ENCODE measurements around the gene OR4K5. TPM values are rescaled to one million over a fixed set of nuclear protein-coding genes. Genes with fewer than 3 reads are reported as not detected.

The OR4K5 gene
- total and polyA plus RNA-seq, 2 of the 13 experiments (the other 11 are each of a cell fraction or from before 2014, with no cell fraction given): not detected

GRCh38 chr14:19949218-19949617 lies 28.8 kb downstream of the OR4K5 start:
- BruUV-seq (replicated peaks): no TSS peak
- Histone ChIP-seq H3K79me2 (ENCODE audit: insufficient read depth, low read length) (no peaks in the 10 kb centered on the region), H3K9ac (ENCODE audit: insufficient read depth, low read depth, low read length) (no peak overlapping the region), H3K4me2 (ENCODE audit: low read depth, low read length) (no peak overlapping the region), H3K36me3 (replicated peaks in 1 of 2; ENCODE audit: control insufficient read depth in 1 of 2, insufficient read depth in 2 of 2, low read length in 2 of 2) (no peaks in the 10 kb centered on the region), H3K27ac (ENCODE audit: extremely low read length, insufficient read depth, low read length) (no peak overlapping the region), H3K4me3 (replicated peaks in 1 of 3; ENCODE audit: insufficient read depth in 1 of 3, low read depth in 2 of 3, low read length in 3 of 3) (no peak overlapping the region), H4K20me1 (ENCODE audit: insufficient read depth, low read length) (no peaks in the 10 kb centered on the region), H2AFZ (ENCODE audit: low read length) (no peak overlapping the region), H3K4me1 (ENCODE audit: insufficient read depth, low read length) (no peaks in the 10 kb centered on the region), H3K9me3 (ENCODE audit: low read length) (no peaks in the 10 kb centered on the region), H3K27me3 (ENCODE audit: control insufficient read depth in 1 of 2, insufficient read depth in 2 of 2, low read length in 2 of 2) (no peaks in the 10 kb centered on the region)
- intact Hi-C loops (cut with micrococcal nuclease; ENCODE audit: unreplicated experiment) (no loop called here), in situ Hi-C loops (cut with HindIII; ENCODE audit: extremely low pct_ligation_motif_present, low pct_unique_long_range_greater_than_20kb) (no loop called here)
- FAIRE-seq (no peak), ATAC-seq (no peak), DNase-seq (ENCODE audit: low spot score) (no peak)
- CTCF ChIA-PET (ENCODE audit: low intra/inter-chr PET ratio, low total read pairs): no interaction called here
- POLR2A ChIA-PET: no interaction called here
- WGBS (ENCODE audit: low lambda C conversion rate): 15% methylated on average over 2 of the region's 2 CpGs
- TF ChIP-seq ZNF704 (CRISPR knock-in tag; IDR thresholded peaks at IDR 0.05; ENCODE audit: borderline replicate concordance) (no peak), NR1H2 (CRISPR knock-in tag; IDR thresholded peaks at IDR 0.05; ENCODE audit: borderline replicate concordance, low read depth) (no peak), TBL1XR1 (IDR thresholded peaks at IDR 0.05; ENCODE audit: borderline replicate concordance, low read length, partially characterized antibody) (no peak), MBNL3 (CRISPR knock-in tag; conservative IDR thresholded peaks at IDR 0.05) (no peak), JDP2 (CRISPR knock-in tag; IDR thresholded peaks at IDR 0.05; ENCODE audit: borderline replicate concordance) (no peak), ZFP36 (IDR thresholded peaks at IDR 0.05; ENCODE audit: borderline replicate concordance, low read depth, low read length, partially characterized antibody) (no peak), ZNF768 (CRISPR knock-in tag; IDR thresholded peaks at IDR 0.05) (no peak), LBX2 (CRISPR knock-in tag; IDR thresholded peaks at IDR 0.05; ENCODE audit: borderline replicate concordance) (no peak), FOXO4 (CRISPR knock-in tag; conservative IDR thresholded peaks at IDR 0.05) (no peak), ZNF451 (CRISPR knock-in tag; IDR thresholded peaks at IDR 0.05) (no peak), ZSCAN9 (CRISPR knock-in tag; IDR thresholded peaks at IDR 0.05; ENCODE audit: borderline replicate concordance) (no peak), ZNF512 (CRISPR knock-in tag; IDR thresholded peaks at IDR 0.05) (no peak), EEA1 (CRISPR knock-in tag; IDR thresholded peaks at IDR 0.05; ENCODE audit: borderline replicate concordance) (no peak), ZNF512B (CRISPR knock-in tag; IDR thresholded peaks at IDR 0.05; ENCODE audit: borderline replicate concordance) (no peak), FLYWCH1 (CRISPR knock-in tag; IDR thresholded peaks at IDR 0.05) (no peak), BATF2 (CRISPR knock-in tag; IDR thresholded peaks at IDR 0.05) (no peak)

Data from HepG2 (cell line).